HTERT RPE-1 (cell line): Measurements from ENCODE around the gene CD207.

Experiments
- in situ Hi-C: fragments of 300-500 bp; cut with MboI; formaldehyde crosslinking; loops from 4 replicates; pipeline ENCODE4 v1.14.3; 2020; ENCODE audit warnings: low sequenced_read_pairs

The CD207 gene

DNA sequence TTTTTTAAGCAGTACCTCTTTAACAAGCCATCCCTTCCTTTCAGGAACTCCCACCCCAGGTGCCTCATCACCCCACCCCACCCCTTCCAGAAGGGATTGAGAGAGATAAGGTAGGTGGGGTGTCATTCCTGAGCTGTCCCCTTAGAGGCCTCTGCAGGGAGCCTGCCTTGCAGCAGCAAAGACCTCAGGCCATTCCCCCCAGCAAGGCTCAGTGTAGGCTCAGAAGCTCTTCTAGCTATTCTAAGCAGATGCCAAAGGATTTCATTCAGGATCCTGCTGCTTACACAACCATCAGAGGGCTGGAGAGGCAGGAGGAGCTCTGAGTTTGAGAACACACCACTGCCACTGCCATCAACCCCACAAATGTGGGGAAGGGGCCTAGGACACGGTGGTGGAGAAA lies 39.4 kb downstream of the CD207 start:
- in situ Hi-C loops: no loop called here

DNA sequence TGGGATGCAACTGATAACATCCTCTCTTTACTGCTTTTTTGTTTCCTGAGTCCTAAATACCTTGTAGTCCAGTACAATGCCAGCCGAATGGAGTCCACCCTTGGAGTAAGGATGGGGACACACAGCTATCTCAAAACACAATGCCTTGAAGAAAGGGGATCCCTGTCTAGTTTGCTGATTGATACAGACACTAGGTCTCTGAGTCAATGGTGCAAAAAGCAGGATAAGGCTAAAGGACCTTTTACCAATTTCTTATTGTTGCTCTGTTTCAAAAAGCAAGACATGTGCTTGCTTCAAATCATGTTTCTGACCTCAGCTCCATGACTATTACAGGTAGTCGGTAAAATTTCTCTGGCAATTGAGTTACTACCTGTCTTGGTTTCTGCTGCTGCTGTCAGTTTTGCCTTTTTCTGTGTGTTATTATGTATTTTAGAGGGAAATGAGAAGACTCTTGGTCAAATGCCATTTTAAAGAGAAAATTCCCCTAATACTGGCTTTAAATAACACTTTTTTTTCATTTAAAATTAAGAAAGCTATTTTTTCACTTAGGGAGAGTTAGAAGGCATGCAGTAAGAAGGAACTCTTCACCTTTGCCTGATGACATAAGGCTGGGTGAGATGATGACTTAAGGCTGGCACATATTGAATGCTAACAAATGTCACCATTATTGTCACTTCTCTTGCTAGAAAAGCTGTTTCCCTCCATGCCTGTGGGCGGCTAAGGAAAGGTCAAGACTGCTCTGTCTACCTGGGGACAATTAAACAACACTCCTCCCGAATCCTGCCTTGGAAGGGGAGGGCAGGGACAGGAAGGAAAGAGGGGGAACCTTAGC lies 40.2 kb downstream of the CD207 start:
- in situ Hi-C loops: no loop called here

DNA sequence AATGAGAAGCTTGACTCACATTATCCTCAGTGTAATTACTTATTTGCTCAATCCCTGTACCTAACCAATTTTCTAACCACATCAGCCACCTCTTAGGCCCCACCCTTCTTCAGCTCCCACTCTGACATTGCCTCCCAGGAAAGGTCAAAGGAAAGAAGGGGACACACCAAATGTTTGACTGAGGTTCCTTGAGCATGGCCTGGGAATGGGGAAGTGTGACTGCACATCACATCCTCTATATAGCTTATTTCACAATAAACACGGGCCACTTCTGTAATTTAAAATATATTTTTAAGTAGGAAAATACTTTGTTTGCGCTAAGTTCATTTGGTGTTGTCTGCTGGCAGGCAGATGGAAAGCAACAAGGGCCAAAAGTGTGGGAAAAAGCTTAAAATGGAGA lies 42.2 kb downstream of the CD207 start:
- in situ Hi-C loops: no loop called here

DNA sequence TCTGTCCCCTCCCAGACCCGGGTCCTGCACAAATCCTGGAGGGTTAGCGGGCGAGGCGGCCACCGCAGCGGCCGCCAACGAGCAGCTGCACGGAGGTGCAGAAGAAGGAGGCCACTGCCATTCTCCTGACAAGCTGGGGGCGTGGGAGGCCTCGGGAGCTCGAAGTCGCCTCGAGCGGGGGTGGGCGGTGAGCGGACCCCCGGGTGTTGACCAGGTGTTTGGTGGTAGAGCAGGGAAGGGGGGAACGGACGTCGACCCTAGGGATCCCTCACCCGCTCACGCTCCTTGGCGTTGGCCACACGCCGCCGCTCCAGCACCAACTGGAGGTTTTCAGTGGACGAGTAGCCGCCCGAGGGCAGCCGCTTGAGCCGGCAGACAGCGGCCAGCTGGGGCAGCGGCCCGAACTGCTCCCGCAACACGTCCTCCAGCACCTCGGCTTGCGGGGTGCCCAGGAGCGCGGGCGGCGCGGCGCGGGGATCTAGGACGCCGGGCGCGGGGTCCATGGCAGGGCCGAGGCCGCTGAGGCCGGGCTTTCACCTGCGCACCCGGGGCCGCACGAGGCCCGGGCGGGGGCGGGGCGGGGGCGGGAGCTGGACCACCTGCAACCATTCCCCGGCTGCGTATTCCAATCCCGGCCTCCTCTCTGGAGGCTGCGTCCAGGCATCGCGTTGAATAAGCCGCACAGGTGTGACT lies 45.3 kb downstream of the CD207 start, which contains the start of gene FIGLA:
FIGLA (minus strand) TSS at position 508 of the 693 bp plus-strand sequence; CDS start at position 503, 5 bp downstream.
- in situ Hi-C loops: no loop called here

DNA sequence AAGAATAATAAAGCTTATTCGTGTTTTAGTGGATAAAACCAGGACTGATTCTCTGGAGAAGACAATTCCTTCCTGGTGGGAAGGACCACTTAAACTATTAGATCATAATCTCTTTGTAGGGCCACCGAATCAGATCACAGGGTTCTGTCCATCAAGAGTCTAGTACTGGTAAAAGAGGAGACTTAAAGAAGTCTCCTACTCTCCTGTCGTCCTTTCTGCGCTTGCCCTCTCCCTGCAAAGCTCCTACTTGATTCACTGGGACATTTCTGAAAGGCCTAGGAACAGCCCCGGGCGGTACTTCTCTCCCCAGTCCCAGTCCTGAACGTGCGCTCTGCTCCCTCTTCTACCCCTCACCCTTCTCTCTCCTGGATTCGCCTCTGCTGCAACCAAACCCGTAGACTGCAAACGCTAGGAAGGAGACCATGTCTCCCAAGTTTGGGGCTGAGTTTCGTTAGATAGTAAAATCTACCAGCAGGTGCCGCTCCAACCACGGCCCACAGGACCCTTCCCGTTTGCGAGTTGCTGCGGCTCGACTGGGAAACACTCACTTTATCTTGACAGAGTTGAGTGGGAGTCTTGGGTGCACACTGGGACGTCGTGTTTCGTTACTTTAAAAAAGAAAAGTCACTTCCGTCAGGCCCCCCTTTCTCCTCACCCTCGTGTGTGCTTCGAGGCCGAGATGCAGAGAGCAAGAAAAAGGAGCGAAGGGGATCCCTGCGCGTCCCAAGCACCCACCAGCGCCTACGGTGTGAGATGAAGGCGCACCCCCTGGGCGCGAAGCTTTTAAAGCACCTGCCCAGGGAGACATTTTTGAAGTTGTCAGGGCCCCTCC lies 46.1 kb downstream of the CD207 start:
- in situ Hi-C loops: no loop called here

DNA sequence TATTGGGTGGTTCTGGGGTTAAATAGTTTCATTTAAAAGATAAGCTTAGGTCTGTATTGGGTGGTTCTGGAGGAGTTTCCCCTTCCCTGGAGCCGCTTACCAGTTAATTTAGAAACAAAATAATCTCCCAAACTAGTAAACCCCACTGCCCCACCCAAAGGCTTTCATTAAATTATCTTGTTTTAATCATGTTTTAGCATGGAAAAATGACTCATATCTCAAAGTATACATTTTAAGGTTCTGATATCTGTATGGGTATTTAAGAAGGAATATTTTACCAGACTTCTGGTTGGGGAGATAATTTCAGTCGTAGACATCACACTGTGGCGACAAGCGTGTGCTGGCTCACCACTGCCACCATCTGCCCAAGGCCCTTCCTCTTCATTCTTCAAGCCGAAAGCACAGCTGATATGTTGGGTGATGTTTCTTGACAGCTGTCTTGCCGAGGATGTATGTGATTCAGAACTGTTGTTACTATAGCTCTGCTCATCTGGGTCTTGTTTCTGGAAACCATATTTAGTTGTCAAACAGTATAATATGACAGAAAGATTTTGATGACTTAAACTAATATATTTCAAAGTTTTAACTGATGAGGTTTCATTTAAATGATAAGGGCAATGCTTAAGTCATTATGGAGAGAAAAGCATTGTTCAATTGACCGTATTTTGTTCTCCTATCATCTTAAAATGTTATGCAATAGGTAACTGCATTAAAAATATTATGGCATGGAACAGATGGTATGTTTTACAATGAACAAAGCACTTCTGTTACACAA lies 50.3 kb downstream of the CD207 start:
- in situ Hi-C loops: no loop called here

DNA sequence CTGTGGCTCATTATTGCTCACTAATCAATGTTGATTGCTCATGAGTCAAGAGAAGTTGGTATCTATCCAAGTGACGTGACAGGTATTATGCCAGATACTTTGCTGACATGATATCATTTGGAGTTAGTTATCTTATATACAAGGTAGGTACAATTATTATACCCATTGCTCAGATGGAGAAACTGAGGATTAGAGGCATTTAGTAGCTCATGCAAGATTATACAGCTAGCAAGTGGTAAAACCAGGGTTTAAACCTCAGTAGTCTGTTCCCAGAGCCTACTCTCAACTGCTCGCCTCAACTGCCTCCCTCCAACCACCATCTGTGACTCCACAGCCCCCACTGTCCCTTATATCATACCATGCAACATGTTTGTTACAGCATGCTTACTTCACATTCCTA lies 51.3 kb downstream of the CD207 start:
- in situ Hi-C loops: no loop called here
